Suprapubic skin (tissue), 4 donors: ENCODE results near the gene CXXC4. TPM values are rescaled to one million over a fixed set of nuclear protein-coding genes. Genes with fewer than 3 reads are reported as not detected.

Experiments used
- DNase-seq, 2 donors: peaks; one replicate each; pipeline ENCODE4 v3.0.0-alpha.2; 2019; ENCODE audit warnings: low spot score in 2 of 2
- H3K27ac ChIP-seq: fragments of 200-600 bp; sonication (generic); one replicate; pipeline ENCODE4 v1.5.1; 2019
- H3K27me3 ChIP-seq: fragments of 200-600 bp; sonication (generic); one replicate; pipeline ENCODE4 v1.5.1; 2019
- H3K36me3 ChIP-seq: fragments of 200-600 bp; sonication (generic); one replicate; pipeline ENCODE4 v1.5.1; 2019
- H3K4me1 ChIP-seq: fragments of 200-600 bp; sonication (generic); one replicate; pipeline ENCODE4 v1.5.1; 2019
- H3K4me3 ChIP-seq: fragments of 200-600 bp; sonication (generic); one replicate; pipeline ENCODE4 v1.5.1; 2019; ENCODE audit warnings: mild to moderate bottlenecking
- H3K9me3 ChIP-seq: fragments of 200-600 bp; sonication (generic); one replicate; pipeline ENCODE4 v1.5.1; 2019
- EP300 ChIP-seq: sonication (generic); formaldehyde crosslinking; IDR thresholded peaks from one replicate; pipeline ENCODE4 v1.6.1; 2017; ENCODE audit warnings: antibody characterized with exemption
- POLR2A ChIP-seq, 2 donors: fragments of 450-650 bp; IDR thresholded peaks; one replicate each; pipeline ENCODE4 v1.6.1; 2017; ENCODE audit warnings: antibody characterized with exemption in 2 of 2, mild to moderate bottlenecking in 2 of 2, moderate library complexity in 2 of 2
- POLR2AphosphoS5 ChIP-seq, 3 donors: sonication (generic); formaldehyde crosslinking; IDR thresholded peaks; one replicate each; pipeline ENCODE4 v1.6.1; 2017; ENCODE audit warnings: antibody characterized with exemption in 3 of 3
- WGBS: methylation state at CpG from one replicate; pipeline ENCODE4 v1.1.5; 2018; 5-methylcytosine and 5-hydroxymethylcytosine counted together
- total RNA-seq, 4 donors: library from RNA; depleted of rRNA; stranded (reverse); fragments of >200 nt; gene quantifications; one replicate each; pipeline ENCODE4 v1.1.0, GENCODE V29; 2016
- TF ChIP-seq, protein P1 (sequence below), 2 donors: fragments of 200-600 bp in 1 of 2; fragments of 450-650 bp in 1 of 2; sonication (generic) in 1 of 2; IDR thresholded peaks; one replicate each; pipeline ENCODE4 v1.5.1; 2016 to 2019; ENCODE audit warnings: antibody characterized with exemption in 2 of 2, mild to moderate bottlenecking in 1 of 2, moderate library complexity in 1 of 2

CXXC4 gene
- total RNA-seq, 4 donors from 2014 or later = 0.45 to 1.3 (median 0.66) TPM

DNA sequence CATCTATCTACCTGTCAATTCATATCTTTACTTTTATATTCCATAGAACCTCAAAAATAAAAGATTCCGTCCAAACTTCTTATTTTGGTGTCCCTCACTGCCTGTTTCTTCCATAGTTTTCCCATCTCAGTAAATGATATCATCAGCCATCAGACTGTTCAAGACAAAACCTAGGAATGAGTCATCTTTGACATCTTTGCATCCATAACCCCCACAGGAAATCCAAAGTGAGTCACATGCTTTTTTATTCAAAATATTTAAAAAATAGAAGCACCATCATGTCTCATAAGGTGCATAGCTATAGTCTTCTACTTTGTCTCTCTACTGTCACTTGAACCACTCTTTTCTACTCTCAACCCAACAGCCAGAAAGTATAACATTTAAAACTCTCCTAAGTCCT is 29.9 kb upstream of the CXXC4 start:
- Histone ChIP-seq H3K27ac (no peak overlapping the region), H3K36me3 (no peaks in the 10 kb centered on the region), H3K4me3 (no peak overlapping the region), H3K27me3 (no peaks in the 10 kb centered on the region), H3K9me3 (no peaks in the 10 kb centered on the region), H3K4me1 (no peaks in the 10 kb centered on the region)
- DNase-seq = no peak
- TF ChIP-seq EP300 (no peak), POLR2AphosphoS5 (IDR thresholded peaks at IDR 0.05) (no peak), POLR2A (IDR thresholded peaks at IDR 0.05) (no peak)
- TF ChIP-seq, protein P1, sequence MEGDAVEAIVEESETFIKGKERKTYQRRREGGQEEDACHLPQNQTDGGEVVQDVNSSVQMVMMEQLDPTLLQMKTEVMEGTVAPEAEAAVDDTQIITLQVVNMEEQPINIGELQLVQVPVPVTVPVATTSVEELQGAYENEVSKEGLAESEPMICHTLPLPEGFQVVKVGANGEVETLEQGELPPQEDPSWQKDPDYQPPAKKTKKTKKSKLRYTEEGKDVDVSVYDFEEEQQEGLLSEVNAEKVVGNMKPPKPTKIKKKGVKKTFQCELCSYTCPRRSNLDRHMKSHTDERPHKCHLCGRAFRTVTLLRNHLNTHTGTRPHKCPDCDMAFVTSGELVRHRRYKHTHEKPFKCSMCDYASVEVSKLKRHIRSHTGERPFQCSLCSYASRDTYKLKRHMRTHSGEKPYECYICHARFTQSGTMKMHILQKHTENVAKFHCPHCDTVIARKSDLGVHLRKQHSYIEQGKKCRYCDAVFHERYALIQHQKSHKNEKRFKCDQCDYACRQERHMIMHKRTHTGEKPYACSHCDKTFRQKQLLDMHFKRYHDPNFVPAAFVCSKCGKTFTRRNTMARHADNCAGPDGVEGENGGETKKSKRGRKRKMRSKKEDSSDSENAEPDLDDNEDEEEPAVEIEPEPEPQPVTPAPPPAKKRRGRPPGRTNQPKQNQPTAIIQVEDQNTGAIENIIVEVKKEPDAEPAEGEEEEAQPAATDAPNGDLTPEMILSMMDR (IDR thresholded peaks at IDR 0.05) = no peak
- WGBS = 85% methylated on average over 1 of the region's 1 CpG

DNA sequence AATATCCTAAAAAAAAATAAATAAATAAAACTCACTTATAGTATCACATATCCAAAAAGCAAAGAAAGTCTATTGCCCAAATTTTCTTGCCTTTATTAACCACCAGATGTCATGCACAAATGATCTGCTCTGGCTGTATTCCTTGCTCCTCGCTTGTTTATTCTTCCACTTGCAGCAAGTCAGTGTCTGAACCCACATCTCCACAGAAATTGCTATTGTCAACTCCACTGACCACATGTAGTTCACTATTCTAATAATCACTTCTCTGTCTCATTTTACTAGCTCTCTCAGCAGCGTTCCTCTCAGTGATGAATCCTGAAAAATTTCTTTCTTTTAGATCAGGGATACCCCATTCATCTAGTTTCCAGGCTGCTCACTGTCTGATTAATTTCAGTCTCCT is 29.3 kb upstream of the CXXC4 start:
- no peaks in the 10 kb centered on the region for H3K9me3 ChIP-seq
- 43% methylated on average over 2 of the region's 2 CpGs for WGBS
- DNase-seq = no peak
- H3K36me3 ChIP-seq = no peaks in the 10 kb centered on the region
- H3K27ac ChIP-seq = no peak overlapping the region
- no peaks in the 10 kb centered on the region for H3K27me3 ChIP-seq
- TF ChIP-seq POLR2AphosphoS5 (IDR thresholded peaks at IDR 0.05) (no peak), POLR2A (IDR thresholded peaks at IDR 0.05) (no peak), EP300 (no peak)
- TF ChIP-seq, protein P1 (IDR thresholded peaks at IDR 0.05) = no peak
- no peak overlapping the region for H3K4me3 ChIP-seq
- no peaks in the 10 kb centered on the region for H3K4me1 ChIP-seq

- no peak overlapping the region for H3K4me3 ChIP-seq
- H3K9me3 ChIP-seq = no peaks in the 10 kb centered on the region
- H3K27me3 ChIP-seq = no peaks in the 10 kb centered on the region
- no peak overlapping the region for H3K27ac ChIP-seq
- DNase-seq = no peak
- no peaks in the 10 kb centered on the region for H3K4me1 ChIP-seq
- TF ChIP-seq POLR2A (IDR thresholded peaks at IDR 0.05) = no peak
- H3K36me3 ChIP-seq = no peaks in the 10 kb centered on the region
Observed at GRCh38 chr4:104519588-104519987, 24.9 kb upstream of the CXXC4 start.

- Histone ChIP-seq H3K4me3 (no peak overlapping the region), H3K4me1 (no peaks in the 10 kb centered on the region), H3K9me3 (no peaks in the 10 kb centered on the region), H3K36me3 (no peaks in the 10 kb centered on the region), H3K27ac (no peak overlapping the region), H3K27me3 (no peaks in the 10 kb centered on the region)
- no peak for TF ChIP-seq POLR2AphosphoS5 (IDR thresholded peaks at IDR 0.05)
- TF ChIP-seq, protein P1 (IDR thresholded peaks at IDR 0.05) = no peak
- no peak for TF ChIP-seq EP300
- no peak for TF ChIP-seq POLR2A (IDR thresholded peaks at IDR 0.05)
- no peak for DNase-seq
Observed at GRCh38 chr4:104516884-104517283, 22.2 kb upstream of the CXXC4 start.

- WGBS = 62% methylated on average over 1 of the region's 1 CpG
- no peaks in the 10 kb centered on the region for H3K4me1 ChIP-seq
- no peak for DNase-seq
- no peaks in the 10 kb centered on the region for H3K36me3 ChIP-seq
- no peaks in the 10 kb centered on the region for H3K9me3 ChIP-seq
- H3K27ac ChIP-seq = no peak overlapping the region
- no peak overlapping the region for H3K4me3 ChIP-seq
- H3K27me3 ChIP-seq = no peaks in the 10 kb centered on the region
- TF ChIP-seq POLR2AphosphoS5 (IDR thresholded peaks at IDR 0.05) (no peak), POLR2A (IDR thresholded peaks at IDR 0.05) (no peak)
- TF ChIP-seq, protein P1 (IDR thresholded peaks at IDR 0.05) = no peak
Observed at GRCh38 chr4:104508224-104508623, 13.5 kb upstream of the CXXC4 start.

DNA sequence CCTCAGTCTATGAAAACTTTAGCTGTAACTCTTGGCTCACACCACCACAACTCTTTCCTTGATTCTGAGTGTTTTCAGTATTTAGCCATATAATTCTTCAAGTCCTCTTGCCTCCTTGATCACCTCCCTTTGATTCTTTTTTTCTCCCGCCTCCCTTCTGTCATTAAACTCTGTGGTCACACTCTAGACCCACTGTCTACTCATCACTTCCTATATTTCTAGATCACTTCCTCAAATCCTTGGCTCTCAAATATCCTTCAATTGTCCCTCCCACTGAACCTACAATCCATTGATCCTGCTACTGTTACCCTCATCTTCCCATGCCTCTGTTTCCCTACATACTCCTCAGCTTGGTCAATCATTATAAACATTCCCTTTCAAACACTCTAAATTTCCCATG is 12.4 kb upstream of the CXXC4 start:
- H3K36me3 ChIP-seq = no peaks in the 10 kb centered on the region
- H3K27ac ChIP-seq = no peak overlapping the region
- H3K27me3 ChIP-seq = peaks cover 5% of the 10 kb centered on the region
- no peaks in the 10 kb centered on the region for H3K9me3 ChIP-seq
- WGBS = 78% methylated on average over 1 of the region's 1 CpG
- H3K4me1 ChIP-seq = no peaks in the 10 kb centered on the region
- H3K4me3 ChIP-seq = no peak overlapping the region
- TF ChIP-seq POLR2A (IDR thresholded peaks at IDR 0.05) (no peak), EP300 (no peak), POLR2AphosphoS5 (IDR thresholded peaks at IDR 0.05) (no peak)
- TF ChIP-seq, protein P1 (IDR thresholded peaks at IDR 0.05) = no peak
- no peak for DNase-seq
